SKM-1 treated with dmso at 0.1 percent for 144 hours (cell line): ENCODE data around the gene ZNF184.
"Not testable (repeated sequence)": the region's sequence is repeated elsewhere in the genome, so short reads cannot be mapped to it uniquely, and the experiment has no call there.

ENCODE experiments used
- DNase-seq: peaks from one replicate; lab custom pipeline; 2025; ENCODE audit not compliant: unreplicated experiment; lab: John Stamatoyannopoulos, UW

Gene ZNF184

GRCh38 chr6:27426045-27426620 lies 46.8 kb downstream of the ZNF184 start:
- DNase-seq, result no peak

GRCh38 chr6:27424851-27425250 lies 48.1 kb downstream of the ZNF184 start:
- DNase-seq, result not testable (repeated sequence)

GRCh38 chr6:27422651-27423332 lies 50.1 kb downstream of the ZNF184 start:
- no peak for DNase-seq

- DNase-seq, result no peak
These were observed 53.5 kb downstream of the ZNF184 start for GRCh38 chr6:27419363-27419762.

- DNase-seq, result no peak
These were observed 57.0 kb downstream of the ZNF184 start for GRCh38 chr6:27415898-27416297.

- no peak for DNase-seq
These were observed 57.9 kb downstream of the ZNF184 start for GRCh38 chr6:27414996-27415395.

GRCh38 chr6:27414300-27414699 lies 58.6 kb downstream of the ZNF184 start:
- no peak for DNase-seq

- no peak for DNase-seq
These were observed 65.6 kb downstream of the ZNF184 start for GRCh38 chr6:27407153-27407814.

GRCh38 chr6:27406085-27406484 lies 66.8 kb downstream of the ZNF184 start:
- no peak for DNase-seq

- DNase-seq, result no peak
These were observed 71.8 kb downstream of the ZNF184 start for GRCh38 chr6:27400877-27401642.
